ENCODE data around the gene TBC1D4. TPM values are rescaled to one million over a fixed set of nuclear protein-coding genes. Genes with fewer than 3 reads are reported as not detected.

TBC1D4 gene
- total and polyA plus RNA-seq, 2 experiments from 2014 or later = 18.7 to 38.2 TPM

DNA sequence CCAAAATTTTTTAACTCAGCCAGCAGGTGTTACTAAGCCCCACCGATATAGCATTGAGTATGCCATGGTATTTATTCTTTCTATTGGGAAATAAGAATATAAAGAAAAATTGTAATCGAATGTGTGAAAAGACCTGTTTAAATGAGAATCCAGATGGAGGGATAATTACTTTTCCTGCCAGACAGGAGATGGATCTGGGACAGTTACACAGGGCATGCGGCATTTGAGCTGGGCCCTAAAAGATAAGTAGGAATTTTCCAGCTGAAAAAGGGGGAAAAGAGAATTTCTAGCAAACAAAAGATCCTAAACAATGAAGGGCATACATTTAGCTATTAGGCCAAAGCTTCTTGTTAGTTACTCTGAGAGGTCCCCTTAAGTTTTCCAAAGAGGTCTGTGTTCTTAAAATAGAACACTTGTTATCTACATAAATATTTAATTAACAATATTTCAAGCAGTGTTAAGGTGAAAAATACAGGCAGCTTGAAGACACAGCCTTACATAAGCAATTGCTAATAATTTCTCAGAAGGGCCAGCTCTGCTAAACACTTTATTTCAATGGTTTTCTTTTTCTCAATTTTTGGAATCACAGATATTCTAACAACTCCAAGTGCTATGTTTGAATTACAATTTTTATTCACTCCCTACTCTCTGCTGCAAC lies 63.7 kb downstream of the TBC1D4 start:
- H3K4me1 Mint-ChIP-seq = peaks cover 19% of the 10 kb centered on the region
- no peak overlapping the region for H3K4me3 Mint-ChIP-seq
- H3K9me2 ChIP-seq (ENCODE audit: insufficient read depth) = no peaks in the 10 kb centered on the region
- H3K36me3 ChIP-seq (ENCODE audit: insufficient read depth) = no peaks in the 10 kb centered on the region
- ATAC-seq (no peak), DNase-seq (ENCODE audit: low spot score) (no peak)
- H2AFZ ChIP-seq = no peak overlapping the region
- H3K27ac ChIP-seq (ENCODE audit: low read depth) = no peak overlapping the region
- no peak overlapping the region for H3K4me3 ChIP-seq
- no peaks in the 10 kb centered on the region for H3K27me3 Mint-ChIP-seq (ENCODE audit: insufficient read depth, low read depth, poor library complexity)
- H3F3A ChIP-seq (replicated peaks; ENCODE audit: low read depth) = no peaks in the 10 kb centered on the region
- H3K79me2 ChIP-seq (replicated peaks; ENCODE audit: insufficient read depth) = peaks cover 23% of the 10 kb centered on the region
- H3K27me3 ChIP-seq (ENCODE audit: insufficient read depth) = no peaks in the 10 kb centered on the region
- H3K4me2 ChIP-seq = no peak overlapping the region
- H3K27ac Mint-ChIP-seq = peak overlapping the region; percentile 74
- no peaks in the 10 kb centered on the region for H3K36me3 Mint-ChIP-seq (ENCODE audit: low read depth)
- no peaks in the 10 kb centered on the region for H3K9me3 Mint-ChIP-seq
- no peaks in the 10 kb centered on the region; the same call in 1 of the 2 replicates for H4K20me1 ChIP-seq (replicated peaks; ENCODE audit: insufficient read depth)
- no peak for TF ChIP-seq JUNB (IDR thresholded peaks at IDR 0.05; ENCODE audit: unreplicated experiment)
- TF ChIP-seq EZH2phosphoT487 (IDR thresholded peaks at IDR 0.05; ENCODE audit: unreplicated experiment) = no peak
- TF ChIP-seq, protein P1, sequence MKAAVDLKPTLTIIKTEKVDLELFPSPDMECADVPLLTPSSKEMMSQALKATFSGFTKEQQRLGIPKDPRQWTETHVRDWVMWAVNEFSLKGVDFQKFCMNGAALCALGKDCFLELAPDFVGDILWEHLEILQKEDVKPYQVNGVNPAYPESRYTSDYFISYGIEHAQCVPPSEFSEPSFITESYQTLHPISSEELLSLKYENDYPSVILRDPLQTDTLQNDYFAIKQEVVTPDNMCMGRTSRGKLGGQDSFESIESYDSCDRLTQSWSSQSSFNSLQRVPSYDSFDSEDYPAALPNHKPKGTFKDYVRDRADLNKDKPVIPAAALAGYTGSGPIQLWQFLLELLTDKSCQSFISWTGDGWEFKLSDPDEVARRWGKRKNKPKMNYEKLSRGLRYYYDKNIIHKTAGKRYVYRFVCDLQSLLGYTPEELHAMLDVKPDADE (IDR thresholded peaks at IDR 0.05) = no peak
- TF ChIP-seq, protein P2, sequence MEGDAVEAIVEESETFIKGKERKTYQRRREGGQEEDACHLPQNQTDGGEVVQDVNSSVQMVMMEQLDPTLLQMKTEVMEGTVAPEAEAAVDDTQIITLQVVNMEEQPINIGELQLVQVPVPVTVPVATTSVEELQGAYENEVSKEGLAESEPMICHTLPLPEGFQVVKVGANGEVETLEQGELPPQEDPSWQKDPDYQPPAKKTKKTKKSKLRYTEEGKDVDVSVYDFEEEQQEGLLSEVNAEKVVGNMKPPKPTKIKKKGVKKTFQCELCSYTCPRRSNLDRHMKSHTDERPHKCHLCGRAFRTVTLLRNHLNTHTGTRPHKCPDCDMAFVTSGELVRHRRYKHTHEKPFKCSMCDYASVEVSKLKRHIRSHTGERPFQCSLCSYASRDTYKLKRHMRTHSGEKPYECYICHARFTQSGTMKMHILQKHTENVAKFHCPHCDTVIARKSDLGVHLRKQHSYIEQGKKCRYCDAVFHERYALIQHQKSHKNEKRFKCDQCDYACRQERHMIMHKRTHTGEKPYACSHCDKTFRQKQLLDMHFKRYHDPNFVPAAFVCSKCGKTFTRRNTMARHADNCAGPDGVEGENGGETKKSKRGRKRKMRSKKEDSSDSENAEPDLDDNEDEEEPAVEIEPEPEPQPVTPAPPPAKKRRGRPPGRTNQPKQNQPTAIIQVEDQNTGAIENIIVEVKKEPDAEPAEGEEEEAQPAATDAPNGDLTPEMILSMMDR (conservative IDR thresholded peaks at IDR 0.05; ENCODE audit: low read depth in 2 of 2) = no peak
- TF ChIP-seq, protein P3, sequence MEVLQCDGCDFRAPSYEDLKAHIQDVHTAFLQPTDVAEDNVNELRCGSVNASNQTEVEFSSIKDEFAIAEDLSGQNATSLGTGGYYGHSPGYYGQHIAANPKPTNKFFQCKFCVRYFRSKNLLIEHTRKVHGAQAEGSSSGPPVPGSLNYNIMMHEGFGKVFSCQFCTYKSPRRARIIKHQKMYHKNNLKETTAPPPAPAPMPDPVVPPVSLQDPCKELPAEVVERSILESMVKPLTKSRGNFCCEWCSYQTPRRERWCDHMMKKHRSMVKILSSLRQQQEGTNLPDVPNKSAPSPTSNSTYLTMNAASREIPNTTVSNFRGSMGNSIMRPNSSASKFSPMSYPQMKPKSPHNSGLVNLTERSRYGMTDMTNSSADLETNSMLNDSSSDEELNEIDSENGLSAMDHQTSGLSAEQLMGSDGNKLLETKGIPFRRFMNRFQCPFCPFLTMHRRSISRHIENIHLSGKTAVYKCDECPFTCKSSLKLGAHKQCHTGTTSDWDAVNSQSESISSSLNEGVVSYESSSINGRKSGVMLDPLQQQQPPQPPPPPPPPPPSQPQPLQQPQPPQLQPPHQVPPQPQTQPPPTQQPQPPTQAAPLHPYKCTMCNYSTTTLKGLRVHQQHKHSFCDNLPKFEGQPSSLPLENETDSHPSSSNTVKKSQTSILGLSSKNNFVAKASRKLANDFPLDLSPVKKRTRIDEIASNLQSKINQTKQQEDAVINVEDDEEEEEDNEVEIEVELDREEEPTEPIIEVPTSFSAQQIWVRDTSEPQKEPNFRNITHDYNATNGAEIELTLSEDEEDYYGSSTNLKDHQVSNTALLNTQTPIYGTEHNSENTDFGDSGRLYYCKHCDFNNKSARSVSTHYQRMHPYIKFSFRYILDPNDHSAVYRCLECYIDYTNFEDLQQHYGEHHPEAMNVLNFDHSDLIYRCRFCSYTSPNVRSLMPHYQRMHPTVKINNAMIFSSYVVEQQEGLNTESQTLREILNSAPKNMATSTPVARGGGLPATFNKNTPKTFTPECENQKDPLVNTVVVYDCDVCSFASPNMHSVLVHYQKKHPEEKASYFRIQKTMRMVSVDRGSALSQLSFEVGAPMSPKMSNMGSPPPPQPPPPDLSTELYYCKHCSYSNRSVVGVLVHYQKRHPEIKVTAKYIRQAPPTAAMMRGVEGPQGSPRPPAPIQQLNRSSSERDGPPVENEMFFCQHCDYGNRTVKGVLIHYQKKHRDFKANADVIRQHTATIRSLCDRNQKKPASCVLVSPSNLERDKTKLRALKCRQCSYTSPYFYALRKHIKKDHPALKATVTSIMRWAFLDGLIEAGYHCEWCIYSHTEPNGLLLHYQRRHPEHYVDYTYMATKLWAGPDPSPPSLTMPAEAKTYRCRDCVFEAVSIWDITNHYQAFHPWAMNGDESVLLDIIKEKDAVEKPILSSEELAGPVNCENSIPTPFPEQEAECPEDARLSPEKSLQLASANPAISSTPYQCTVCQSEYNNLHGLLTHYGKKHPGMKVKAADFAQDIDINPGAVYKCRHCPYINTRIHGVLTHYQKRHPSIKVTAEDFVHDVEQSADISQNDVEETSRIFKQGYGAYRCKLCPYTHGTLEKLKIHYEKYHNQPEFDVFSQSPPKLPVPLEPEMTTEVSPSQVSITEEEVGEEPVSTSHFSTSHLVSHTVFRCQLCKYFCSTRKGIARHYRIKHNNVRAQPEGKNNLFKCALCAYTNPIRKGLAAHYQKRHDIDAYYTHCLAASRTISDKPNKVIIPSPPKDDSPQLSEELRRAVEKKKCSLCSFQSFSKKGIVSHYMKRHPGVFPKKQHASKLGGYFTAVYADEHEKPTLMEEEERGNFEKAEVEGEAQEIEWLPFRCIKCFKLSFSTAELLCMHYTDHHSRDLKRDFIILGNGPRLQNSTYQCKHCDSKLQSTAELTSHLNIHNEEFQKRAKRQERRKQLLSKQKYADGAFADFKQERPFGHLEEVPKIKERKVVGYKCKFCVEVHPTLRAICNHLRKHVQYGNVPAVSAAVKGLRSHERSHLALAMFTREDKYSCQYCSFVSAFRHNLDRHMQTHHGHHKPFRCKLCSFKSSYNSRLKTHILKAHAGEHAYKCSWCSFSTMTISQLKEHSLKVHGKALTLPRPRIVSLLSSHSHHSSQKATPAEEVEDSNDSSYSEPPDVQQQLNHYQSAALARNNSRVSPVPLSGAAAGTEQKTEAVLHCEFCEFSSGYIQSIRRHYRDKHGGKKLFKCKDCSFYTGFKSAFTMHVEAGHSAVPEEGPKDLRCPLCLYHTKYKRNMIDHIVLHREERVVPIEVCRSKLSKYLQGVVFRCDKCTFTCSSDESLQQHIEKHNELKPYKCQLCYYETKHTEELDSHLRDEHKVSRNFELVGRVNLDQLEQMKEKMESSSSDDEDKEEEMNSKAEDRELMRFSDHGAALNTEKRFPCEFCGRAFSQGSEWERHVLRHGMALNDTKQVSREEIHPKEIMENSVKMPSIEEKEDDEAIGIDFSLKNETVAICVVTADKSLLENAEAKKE (CRISPR knock-in tag; IDR thresholded peaks at IDR 0.05) = no peak
- no peak for TF ChIP-seq POLR2AphosphoS5 (IDR thresholded peaks at IDR 0.05; ENCODE audit: low read depth)
- TF ChIP-seq STAT1 (IDR thresholded peaks at IDR 0.05; ENCODE audit: unreplicated experiment) = no peak
- no peak for TF ChIP-seq NANOG (IDR thresholded peaks at IDR 0.05; ENCODE audit: borderline replicate concordance)
- no peak for TF ChIP-seq EZH2 (IDR thresholded peaks at IDR 0.05; ENCODE audit: low read depth, unreplicated experiment)
- TF ChIP-seq, protein P4, sequence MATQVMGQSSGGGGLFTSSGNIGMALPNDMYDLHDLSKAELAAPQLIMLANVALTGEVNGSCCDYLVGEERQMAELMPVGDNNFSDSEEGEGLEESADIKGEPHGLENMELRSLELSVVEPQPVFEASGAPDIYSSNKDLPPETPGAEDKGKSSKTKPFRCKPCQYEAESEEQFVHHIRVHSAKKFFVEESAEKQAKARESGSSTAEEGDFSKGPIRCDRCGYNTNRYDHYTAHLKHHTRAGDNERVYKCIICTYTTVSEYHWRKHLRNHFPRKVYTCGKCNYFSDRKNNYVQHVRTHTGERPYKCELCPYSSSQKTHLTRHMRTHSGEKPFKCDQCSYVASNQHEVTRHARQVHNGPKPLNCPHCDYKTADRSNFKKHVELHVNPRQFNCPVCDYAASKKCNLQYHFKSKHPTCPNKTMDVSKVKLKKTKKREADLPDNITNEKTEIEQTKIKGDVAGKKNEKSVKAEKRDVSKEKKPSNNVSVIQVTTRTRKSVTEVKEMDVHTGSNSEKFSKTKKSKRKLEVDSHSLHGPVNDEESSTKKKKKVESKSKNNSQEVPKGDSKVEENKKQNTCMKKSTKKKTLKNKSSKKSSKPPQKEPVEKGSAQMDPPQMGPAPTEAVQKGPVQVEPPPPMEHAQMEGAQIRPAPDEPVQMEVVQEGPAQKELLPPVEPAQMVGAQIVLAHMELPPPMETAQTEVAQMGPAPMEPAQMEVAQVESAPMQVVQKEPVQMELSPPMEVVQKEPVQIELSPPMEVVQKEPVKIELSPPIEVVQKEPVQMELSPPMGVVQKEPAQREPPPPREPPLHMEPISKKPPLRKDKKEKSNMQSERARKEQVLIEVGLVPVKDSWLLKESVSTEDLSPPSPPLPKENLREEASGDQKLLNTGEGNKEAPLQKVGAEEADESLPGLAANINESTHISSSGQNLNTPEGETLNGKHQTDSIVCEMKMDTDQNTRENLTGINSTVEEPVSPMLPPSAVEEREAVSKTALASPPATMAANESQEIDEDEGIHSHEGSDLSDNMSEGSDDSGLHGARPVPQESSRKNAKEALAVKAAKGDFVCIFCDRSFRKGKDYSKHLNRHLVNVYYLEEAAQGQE (IDR thresholded peaks at IDR 0.05; ENCODE audit: unreplicated experiment) = no peak
- TF ChIP-seq ZNF331 (CRISPR knock-in tag; IDR thresholded peaks at IDR 0.05; ENCODE audit: low read depth) = no peak
- 0 out of 2 replicates have a peak, but pooled peaks cover 7% of the 10 kb centered on the region for H3K4me1 ChIP-seq (ENCODE audit: insufficient read depth)
